Measurements from ENCODE around the gene STX3. TPM values are rescaled to one million over a fixed set of nuclear protein-coding genes. Genes with fewer than 3 reads are reported as not detected.

STX3 gene
- total RNA-seq (2014; rRNA removed; shearing (Covaris generic)) (20.2 and 27.2 TPM in 2 replicates), total RNA-seq (2022) (6.4 and 8.4 TPM in 2 replicates), Bru-seq, nascent RNA (percentile 37 among the genes with signal in this experiment), BruChase-seq, experiment 1, labeled RNA remaining after a 6-hour chase (percentile 37 among the genes with signal in this experiment), BruChase-seq, experiment 2, labeled RNA remaining after a 2-hour chase (percentile 38 among the genes with signal in this experiment)
- long read RNA-seq, transcript STX3-201 (11 exons, 3,299 nt) = major isoform, 20 of 26 reads
- long read RNA-seq, partial matches to known transcripts = 3 of 26 reads
- long read RNA-seq, other reads (novel, unspliced or antisense) = 3 of 26 reads

- ChIA-PET POLR2A (interaction anchor here (0.6 to 1.7 kb wide), 5 partner anchors 11 to 68 kb away, joined by 3 to 6 read pairs (median 4); no protein-coding TSS in a partner anchor), CTCF (ENCODE audit: unreplicated experiment) (interaction anchor here (0.6 to 1.0 kb wide), 6 partner anchors 10 to 63 kb away, joined by 3 to 9 read pairs (median 3); no protein-coding TSS in a partner anchor)
- Histone ChIP-seq H3K4me2 (ENCODE audit: low read length) (peak within 1 kb of the TSS; percentile 96), H3K36me3 (ENCODE audit: insufficient read depth, low read length) (no peaks in the 10 kb centered on the region), H2AFZ (ENCODE audit: low read length) (peak within 1 kb of the TSS; percentile 88), H3K9me3 (ENCODE audit: low read length) (no peaks in the 10 kb centered on the region), H3K27ac (ENCODE audit: low read depth, low read length, poor library complexity, severe bottlenecking) (no peak within 1 kb of the TSS), H3K9me2 (ENCODE audit: insufficient read depth, low read length) (no peaks in the 10 kb centered on the region), H3K4me3 (ENCODE audit: low read depth, low read length, poor library complexity, severe bottlenecking) (peak within 1 kb of the TSS; percentile 86), H3K79me2 (ENCODE audit: insufficient read depth, low read depth, low read length) (no peaks in the 10 kb centered on the region), H3K4me1 (ENCODE audit: insufficient read depth, low read length, poor library complexity, severe bottlenecking) (peaks cover 16% of the 10 kb centered on the region), H4K20me1 (ENCODE audit: insufficient read depth, low read length) (no peaks in the 10 kb centered on the region)
- TF ChIP-seq CTCF (conservative IDR thresholded peaks at IDR 0.05; ENCODE audit: low read length) = no peak
- BruUV-seq (replicated peaks) = no TSS peak
- DNase-seq (ENCODE audit: low spot score) = peak; percentile 73
- intact Hi-C loops (cut with micrococcal nuclease; ENCODE audit: unreplicated experiment) = loop anchor here (1.0 to 2.0 kb wide), 3 partner anchors 47 to 164 kb away; partner anchors contain the start of gene MRPL16
These were observed at the start of gene STX3 for GRCh38 chr11:59754859-59755700. TSS of gene STX3 (plus strand) at chr11:59755376. CDS start at chr11:59755606, 230 bp downstream.

- no peak overlapping the region for H3K4me2 ChIP-seq (ENCODE audit: low read length)
- H3K9me3 ChIP-seq (ENCODE audit: low read length) = no peaks in the 10 kb centered on the region
- H3K27ac ChIP-seq (ENCODE audit: low read depth, low read length, poor library complexity, severe bottlenecking) = no peak overlapping the region
- TF ChIP-seq CTCF (conservative IDR thresholded peaks at IDR 0.05; ENCODE audit: low read length) (no peak), EZH2phosphoT487 (IDR thresholded peaks at IDR 0.05; ENCODE audit: borderline replicate concordance, low read depth, low read length) (no peak)
- intact Hi-C loops (cut with micrococcal nuclease; ENCODE audit: unreplicated experiment) = no loop called here
- POLR2A ChIA-PET = no interaction called here
- H3K36me3 ChIP-seq (ENCODE audit: insufficient read depth, low read length) = no peaks in the 10 kb centered on the region
- CTCF ChIA-PET (ENCODE audit: unreplicated experiment) = no interaction called here
- no peaks in the 10 kb centered on the region for H3K79me2 ChIP-seq (ENCODE audit: insufficient read depth, low read depth, low read length)
- BruUV-seq (replicated peaks) = no TSS peak
- H3K9me2 ChIP-seq (ENCODE audit: insufficient read depth, low read length) = no peaks in the 10 kb centered on the region
- no peak for DNase-seq (ENCODE audit: low spot score)
- no peak overlapping the region for H2AFZ ChIP-seq (ENCODE audit: low read length)
- no peaks in the 10 kb centered on the region for H4K20me1 ChIP-seq (ENCODE audit: insufficient read depth, low read length)
- H3K4me3 ChIP-seq (ENCODE audit: low read depth, low read length, poor library complexity, severe bottlenecking) = no peak overlapping the region
- H3K4me1 ChIP-seq (ENCODE audit: insufficient read depth, low read length, poor library complexity, severe bottlenecking) = no peaks in the 10 kb centered on the region
These were observed 48.5 kb upstream of the STX3 start for GRCh38 chr11:59706518-59707285.

All from OCI-LY7 (cell line).